GM04504 (cell line): ENCODE results near the gene PRXL2C.
A peak's percentile ranks its signal among the peaks of the same experiment; 100 is the strongest.
"Not testable (repeated sequence)": the region's sequence is repeated elsewhere in the genome, so short reads cannot be mapped to it uniquely, and the experiment has no call there.

Experiments
- DNase-seq: peaks from one replicate; pipeline ENCODE4 v3.0.0-alpha.2; 2012; ENCODE audit warnings: low read depth

The PRXL2C gene

GRCh38 chr9:96649620-96650324 lies 5.3 kb downstream of the PRXL2C start:
- no peak for DNase-seq

- DNase-seq = peak; percentile 84
Measured at GRCh38 chr9:96646081-96646991, 8.8 kb downstream of the PRXL2C start.

- no peak for DNase-seq
Measured at GRCh38 chr9:96644137-96644536, 11.0 kb downstream of the PRXL2C start.

- DNase-seq = no peak
Measured at GRCh38 chr9:96641514-96641913, 13.6 kb downstream of the PRXL2C start.

- DNase-seq = no peak
Measured at GRCh38 chr9:96638606-96639364, 16.3 kb downstream of the PRXL2C start.

GRCh38 chr9:96636368-96636767 lies 18.7 kb downstream of the PRXL2C start:
- no peak for DNase-seq

- DNase-seq = not testable (repeated sequence)
Measured at GRCh38 chr9:96633579-96633978, 21.5 kb downstream of the PRXL2C start.

GRCh38 chr9:96626912-96627311 lies 28.2 kb downstream of the PRXL2C start:
- DNase-seq = no peak

- DNase-seq = no peak
Measured at GRCh38 chr9:96621618-96622017, 33.5 kb downstream of the PRXL2C start.

- DNase-seq = no peak
Measured at GRCh38 chr9:96620832-96621269, 34.3 kb downstream of the PRXL2C start.

- DNase-seq = no peak
Measured at GRCh38 chr9:96620181-96620514, 35.0 kb downstream of the PRXL2C start.

GRCh38 chr9:96619491-96620180 lies 35.5 kb downstream of the PRXL2C start, which contains the start of gene CDC14B:
Gene CDC14B (minus strand): TSS chr9:96619843. CDS start chr9:96619378, 465 bp downstream.
- no peak for DNase-seq

- DNase-seq = no peak
Measured at GRCh38 chr9:96619124-96619465, 36.0 kb downstream of the PRXL2C start.

- no peak for DNase-seq
Measured at GRCh38 chr9:96618209-96619123, 36.7 kb downstream of the PRXL2C start.

- DNase-seq = no peak
Measured at GRCh38 chr9:96617439-96618185, 37.5 kb downstream of the PRXL2C start.

GRCh38 chr9:96616817-96617438 lies 38.2 kb downstream of the PRXL2C start:
- DNase-seq = no peak

GRCh38 chr9:96615411-96615810 lies 39.7 kb downstream of the PRXL2C start:
- DNase-seq = no peak

GRCh38 chr9:96614664-96615063 lies 40.5 kb downstream of the PRXL2C start:
- DNase-seq = not testable (repeated sequence)

- DNase-seq = no peak
Measured at GRCh38 chr9:96612966-96613589, 42.0 kb downstream of the PRXL2C start.
